Measurements from ENCODE around the gene DAB2IP. TPM values are rescaled to one million over a fixed set of nuclear protein-coding genes. Genes with fewer than 3 reads are reported as not detected.
"Not testable (repeated sequence)": the region's sequence is repeated elsewhere in the genome, so short reads cannot be mapped to it uniquely, and the experiment has no call there.

Gene DAB2IP
- total and polyA plus RNA-seq, 2 of the 4 experiments (the other 2 are of a cell fraction), result 5.6 to 17.2 TPM

GRCh38 chr9:121622387-121623203 is 28.8 kb upstream of the DAB2IP start:
- no peak for TF ChIP-seq POLR2A (IDR thresholded peaks at IDR 0.05; ENCODE audit: low read depth, low read length)
- TF ChIP-seq CEBPB (IDR thresholded peaks at IDR 0.05; ENCODE audit: low read depth, low read length), result peak; percentile 22; the same call in 1 of the 2 replicates
- 100% methylated on average over 1 of the region's 14 CpGs; no CpG with 5 or more reads in 1 of the 2 experiments for WGBS, 2 experiments (ENCODE audit: extremely low coverage in 2 of 2, insufficient read length in 1 of 2)
- Histone ChIP-seq H2AK5ac (ENCODE audit: low read depth, low read length) (no peak overlapping the region), H2BK120ac (ENCODE audit: low read depth, low read length) (no peak overlapping the region), H4K8ac (ENCODE audit: low read depth in 2 of 2, low read length in 2 of 2) (no peak overlapping the region), H3K36me3 (ENCODE audit: control insufficient read depth, insufficient read depth, low read length) (no peaks in the 10 kb centered on the region), H2AK9ac (replicated peaks; ENCODE audit: low read depth, low read length, poor library complexity) (no peak overlapping the region), H3K4ac (ENCODE audit: low read depth, low read length) (no peak overlapping the region), H3K79me1 (ENCODE audit: low read depth in 1 of 2, low read length in 2 of 2) (no peaks in the 10 kb centered on the region), H3K18ac (ENCODE audit: low read depth, low read length) (no peak overlapping the region), H3K4me3 (ENCODE audit: insufficient read depth, low read depth, low read length) (no peak overlapping the region), H3K4me2 (ENCODE audit: low read depth, low read length) (no peak overlapping the region; the same call in 1 of the 2 replicates), H3K23ac (ENCODE audit: low read depth, low read length) (no peak overlapping the region), H3K27me3 (ENCODE audit: control insufficient read depth, insufficient read depth, low read length) (no peaks in the 10 kb centered on the region), H4K91ac (ENCODE audit: insufficient read depth, low read depth, low read length) (no peak overlapping the region), H2BK5ac (ENCODE audit: low read depth, low read length, poor library complexity, severe bottlenecking) (no peak overlapping the region), H3K9me3 (ENCODE audit: control insufficient read depth, insufficient read depth, low read length) (no peaks in the 10 kb centered on the region), H3K14ac (replicated peaks; ENCODE audit: low read depth, low read length) (no peak overlapping the region), H3K9me1 (ENCODE audit: insufficient read depth, low read length) (no peaks in the 10 kb centered on the region), H3K4me1 (ENCODE audit: control insufficient read depth, insufficient read depth, low read length) (peaks cover 4% of the 10 kb centered on the region; the same call in 1 of the 2 replicates), H3K9ac (ENCODE audit: low read depth, low read length) (no peak overlapping the region), H2AFZ (replicated peaks; ENCODE audit: low read length, poor library complexity) (peak overlapping the region; percentile 28), H4K5ac (ENCODE audit: low read depth, low read length) (no peak overlapping the region), H3K27ac (ENCODE audit: insufficient read depth, low read length) (no peak overlapping the region), H4K20me1 (ENCODE audit: insufficient read depth, low read length) (peaks cover 16% of the 10 kb centered on the region; the same call in 1 of the 2 replicates), H2BK20ac (ENCODE audit: low read depth, low read length) (no peak overlapping the region), H3K56ac (ENCODE audit: extremely low read depth, insufficient read depth, low read length) (no peak overlapping the region), H2BK15ac (ENCODE audit: low read depth, low read length) (no peak overlapping the region)
- POLR2A ChIA-PET (ENCODE audit: unreplicated experiment), result no interaction called here
- DNase-seq (no peak), ATAC-seq (ENCODE audit: low read depth) (peak; percentile 53)
- dilution Hi-C loops (cut with HindIII; ENCODE audit: low sequenced_read_pairs, unreplicated experiment) (no loop called here), in situ Hi-C loops (cut with MboI; ENCODE audit: low sequenced_read_pairs) (no loop called here), intact Hi-C loops (cut with micrococcal nuclease) (no loop called here)
- CTCF ChIA-PET, result no interaction called here
- no TSS peak for BruUV-seq (replicated peaks)

- WGBS, 2 experiments (ENCODE audit: extremely low coverage in 2 of 2, insufficient read length in 1 of 2), result 100% methylated on average over 1 of the region's 2 CpGs; no CpG with 5 or more reads in 1 of the 2 experiments
- H2AFZ ChIP-seq (replicated peaks; ENCODE audit: low read length, poor library complexity); CTCF ChIA-PET; DNase-seq; H4K91ac ChIP-seq (ENCODE audit: insufficient read depth, low read depth, low read length); H3K36me3 ChIP-seq (ENCODE audit: control insufficient read depth, insufficient read depth, low read length); H3K23ac ChIP-seq (ENCODE audit: low read depth, low read length); H3K9me3 ChIP-seq (ENCODE audit: control insufficient read depth, insufficient read depth, low read length); H2BK5ac ChIP-seq (ENCODE audit: low read depth, low read length, poor library complexity, severe bottlenecking); H3K14ac ChIP-seq (replicated peaks; ENCODE audit: low read depth, low read length); H2AK9ac ChIP-seq (replicated peaks; ENCODE audit: low read depth, low read length, poor library complexity); H3K4me1 ChIP-seq (ENCODE audit: control insufficient read depth, insufficient read depth, low read length); BruUV-seq (replicated peaks); H2BK15ac ChIP-seq (ENCODE audit: low read depth, low read length); dilution Hi-C loops (cut with HindIII; ENCODE audit: low sequenced_read_pairs, unreplicated experiment); H3K4me2 ChIP-seq (ENCODE audit: low read depth, low read length); H3K9ac ChIP-seq (ENCODE audit: low read depth, low read length); H3K4me3 ChIP-seq (ENCODE audit: insufficient read depth, low read depth, low read length); H4K5ac ChIP-seq (ENCODE audit: low read depth, low read length); H2AK5ac ChIP-seq (ENCODE audit: low read depth, low read length); H3K18ac ChIP-seq (ENCODE audit: low read depth, low read length); H3K27ac ChIP-seq (ENCODE audit: insufficient read depth, low read length); in situ Hi-C loops (cut with MboI; ENCODE audit: low sequenced_read_pairs); H3K79me1 ChIP-seq (ENCODE audit: low read depth in 1 of 2, low read length in 2 of 2); H3K56ac ChIP-seq (ENCODE audit: extremely low read depth, insufficient read depth, low read length); H2BK20ac ChIP-seq (ENCODE audit: low read depth, low read length); H4K8ac ChIP-seq (ENCODE audit: low read depth in 2 of 2, low read length in 2 of 2); H3K9me1 ChIP-seq (ENCODE audit: insufficient read depth, low read length); H3K4ac ChIP-seq (ENCODE audit: low read depth, low read length); H3K27me3 ChIP-seq (ENCODE audit: control insufficient read depth, insufficient read depth, low read length); H2BK120ac ChIP-seq (ENCODE audit: low read depth, low read length); POLR2A ChIA-PET (ENCODE audit: unreplicated experiment); intact Hi-C loops (cut with micrococcal nuclease); ATAC-seq (ENCODE audit: low read depth): not testable (repeated sequence)
- H4K20me1 ChIP-seq (ENCODE audit: insufficient read depth, low read length), result peaks cover 16% of the 10 kb centered on the region; the same call in 1 of the 2 replicates
These were observed 28.0 kb upstream of the DAB2IP start for GRCh38 chr9:121623430-121623829.
